Measurements from ENCODE around the gene ERCC5.

Gene ERCC5

GRCh38 chr13:102846261-102847015 is 606 bp downstream of the ERCC5 start:
- FAIRE-seq, result peak; percentile 69

DNA sequence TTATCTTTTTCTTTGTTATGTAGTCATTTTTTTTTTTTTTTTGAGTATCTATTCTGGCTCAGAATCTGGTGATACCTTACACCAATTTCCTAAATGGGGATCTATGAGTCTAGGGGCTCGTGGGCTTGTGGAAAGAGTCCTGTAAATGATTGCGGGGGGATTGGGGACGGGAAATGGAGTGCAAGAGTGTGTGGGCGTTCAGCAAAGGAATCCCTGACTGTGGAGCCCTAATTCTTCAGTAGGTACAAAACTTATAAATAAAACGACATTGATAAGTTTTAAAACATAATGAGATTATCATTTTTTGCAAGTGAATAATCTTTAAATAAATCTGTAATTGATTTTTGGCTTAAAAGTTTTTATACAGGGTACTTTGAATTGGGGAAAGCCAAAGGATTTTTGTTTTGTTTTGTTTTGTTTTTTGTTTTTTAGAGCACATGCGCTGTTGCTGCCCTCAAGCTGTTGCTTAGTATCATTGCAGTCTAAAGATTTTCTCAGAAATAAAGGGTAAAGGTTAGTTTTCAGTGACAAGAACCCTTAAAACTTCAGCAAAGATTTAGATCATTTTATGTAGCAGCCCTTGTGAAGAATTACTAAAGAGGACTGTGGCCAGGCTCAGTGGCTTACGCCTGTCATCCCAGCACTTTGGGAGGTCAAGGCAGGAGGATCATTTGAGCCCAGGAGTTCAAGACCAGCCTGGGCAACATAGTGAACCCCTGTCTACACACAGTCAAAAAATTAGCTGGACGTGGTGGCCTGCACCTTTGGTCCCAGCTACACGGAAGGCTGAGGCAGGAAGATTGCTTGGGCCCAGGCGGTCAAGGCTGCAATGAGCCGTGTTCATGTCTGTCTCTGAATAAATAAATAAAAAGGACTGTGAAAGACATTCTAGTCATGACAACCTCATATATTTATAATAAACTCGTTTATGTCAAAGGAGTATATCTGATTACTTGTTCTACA is 1.7 kb downstream of the ERCC5 start:
- FAIRE-seq, result peak; percentile 91

GRCh38 chr13:102848956-102849355 is 3.1 kb downstream of the ERCC5 start:
- FAIRE-seq, result no peak

- no peak for FAIRE-seq
Measured at GRCh38 chr13:102852556-102852955, 6.7 kb downstream of the ERCC5 start.

- no peak for FAIRE-seq
Measured at GRCh38 chr13:102854675-102855074, 8.8 kb downstream of the ERCC5 start.

- no peak for FAIRE-seq
Measured at GRCh38 chr13:102856557-102856956, 10.7 kb downstream of the ERCC5 start.

GRCh38 chr13:102862624-102863210 is 16.9 kb downstream of the ERCC5 start:
- FAIRE-seq, result no peak

DNA sequence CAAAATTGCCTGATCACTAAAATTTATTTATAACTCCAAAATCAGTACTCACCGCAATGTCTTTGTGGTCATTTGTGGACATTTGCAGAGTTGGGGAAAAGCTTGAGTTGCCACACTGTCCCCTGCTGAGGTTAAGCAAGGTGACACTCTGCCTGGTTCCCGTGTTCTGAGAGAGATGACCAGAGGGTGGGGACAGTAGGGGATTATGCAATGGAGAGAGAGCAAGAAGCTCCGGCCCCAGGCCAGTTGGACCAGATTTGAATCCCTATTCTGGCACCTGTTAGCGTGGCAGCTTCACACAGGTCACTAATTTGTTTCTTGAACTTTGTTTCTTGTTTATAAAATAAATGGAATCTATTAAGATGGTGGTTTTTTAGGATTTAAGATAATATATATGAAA is 17.8 kb downstream of the ERCC5 start:
- no peak for FAIRE-seq

GRCh38 chr13:102868366-102868936 is 22.6 kb downstream of the ERCC5 start:
- no peak for FAIRE-seq

- FAIRE-seq, result no peak
Measured at GRCh38 chr13:102869948-102870676, 24.3 kb downstream of the ERCC5 start.

- peak; percentile 89 for FAIRE-seq
Measured at GRCh38 chr13:102870677-102871415, 25.0 kb downstream of the ERCC5 start.

DNA sequence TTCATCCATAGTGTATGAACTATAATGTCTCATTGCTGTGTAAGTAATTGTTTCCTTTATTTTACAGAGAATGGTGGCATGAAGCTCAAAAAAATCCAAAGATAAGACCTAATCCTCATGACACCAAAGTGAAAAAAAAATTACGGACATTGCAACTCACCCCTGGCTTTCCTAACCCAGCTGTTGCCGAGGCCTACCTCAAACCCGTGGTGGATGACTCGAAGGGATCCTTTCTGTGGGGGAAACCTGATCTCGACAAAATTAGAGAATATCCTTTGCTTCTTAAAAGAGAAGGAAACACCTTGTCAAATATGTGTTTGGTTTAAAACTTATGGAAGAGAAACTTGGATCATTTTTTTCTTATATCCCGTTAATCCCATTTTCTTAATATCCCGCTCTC is 26.3 kb downstream of the ERCC5 start:
- no peak for FAIRE-seq

GRCh38 chr13:102872531-102872930 is 26.7 kb downstream of the ERCC5 start:
- no peak for FAIRE-seq

DNA sequence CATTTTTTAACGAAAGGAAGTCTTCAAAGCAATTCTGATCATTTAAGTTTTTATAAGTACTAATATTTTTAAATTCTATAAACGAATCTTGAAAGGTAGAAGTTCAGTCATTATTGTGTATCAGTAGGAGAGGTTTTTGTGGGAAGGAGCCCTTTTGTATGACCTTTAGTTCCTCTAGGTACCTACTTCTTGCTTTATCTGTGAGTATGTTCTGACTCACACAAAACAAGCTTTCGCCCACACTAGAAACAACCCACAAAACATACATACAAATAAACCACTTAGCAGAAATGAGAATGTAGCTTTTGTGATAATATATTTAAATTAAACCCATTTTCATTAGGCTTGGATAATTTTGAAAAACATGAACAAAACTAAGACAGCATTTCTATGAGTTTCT is 27.8 kb downstream of the ERCC5 start:
- no peak for FAIRE-seq

DNA sequence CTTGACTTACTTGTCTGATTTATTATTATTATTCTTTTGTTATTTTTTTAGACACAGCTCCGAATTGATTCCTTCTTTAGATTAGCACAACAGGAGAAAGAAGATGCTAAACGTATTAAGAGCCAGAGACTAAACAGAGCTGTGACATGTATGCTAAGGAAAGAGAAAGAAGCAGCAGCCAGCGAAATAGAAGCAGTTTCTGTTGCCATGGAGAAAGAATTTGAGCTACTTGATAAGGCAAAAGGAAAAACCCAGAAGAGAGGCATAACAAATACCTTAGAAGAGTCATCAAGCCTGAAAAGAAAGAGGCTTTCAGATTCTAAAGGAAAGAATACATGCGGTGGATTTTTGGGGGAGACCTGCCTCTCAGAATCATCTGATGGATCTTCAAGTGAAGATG is 29.4 kb downstream of the ERCC5 start:
- FAIRE-seq, result no peak

GRCh38 chr13:102877303-102877702 is 31.5 kb downstream of the ERCC5 start:
- FAIRE-seq, result no peak

GRCh38 chr13:102878481-102878880 is 32.6 kb downstream of the ERCC5 start:
- FAIRE-seq, result no peak

- no peak for FAIRE-seq
Measured at GRCh38 chr13:102879793-102880499, 34.1 kb downstream of the ERCC5 start.

DNA sequence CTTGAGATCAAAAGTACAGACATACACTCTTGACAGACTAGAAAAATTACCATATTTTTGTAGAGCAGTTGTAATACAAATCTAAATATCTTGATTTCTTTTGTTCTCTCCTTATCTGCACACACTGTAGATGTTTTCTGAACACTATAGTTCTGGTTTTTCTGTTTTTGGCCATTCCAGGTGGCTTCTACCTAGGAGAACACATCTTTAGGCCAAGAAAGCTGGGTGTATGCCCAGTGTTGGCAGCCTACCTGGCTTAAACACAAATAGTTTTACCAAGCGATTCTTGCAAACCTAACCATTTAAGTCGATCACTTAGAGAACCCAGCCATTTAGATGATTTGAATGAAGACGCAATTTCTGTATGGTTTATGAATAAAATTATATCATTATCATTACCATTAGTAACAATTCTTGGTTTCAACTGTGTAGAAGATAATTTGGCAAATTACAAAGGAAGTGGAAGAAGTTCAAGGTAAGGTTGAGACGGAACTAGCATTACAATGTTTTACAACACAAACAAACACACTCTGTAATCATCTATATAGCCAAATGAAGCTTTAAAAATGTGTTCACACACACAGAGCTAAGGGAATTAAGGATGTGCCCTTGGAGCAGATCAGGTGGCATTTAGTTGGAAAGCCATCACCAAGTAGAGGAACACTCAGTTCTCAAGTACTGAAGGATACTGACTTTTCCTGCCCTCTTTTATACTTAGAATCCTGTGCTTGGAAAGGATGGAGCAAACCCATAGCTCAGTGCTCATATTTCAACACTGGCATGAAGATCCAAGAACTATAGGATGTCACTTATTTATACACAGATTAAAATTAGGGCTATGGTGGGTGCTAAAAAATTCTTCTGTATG is 36.2 kb downstream of the ERCC5 start:
- FAIRE-seq, result no peak

DNA sequence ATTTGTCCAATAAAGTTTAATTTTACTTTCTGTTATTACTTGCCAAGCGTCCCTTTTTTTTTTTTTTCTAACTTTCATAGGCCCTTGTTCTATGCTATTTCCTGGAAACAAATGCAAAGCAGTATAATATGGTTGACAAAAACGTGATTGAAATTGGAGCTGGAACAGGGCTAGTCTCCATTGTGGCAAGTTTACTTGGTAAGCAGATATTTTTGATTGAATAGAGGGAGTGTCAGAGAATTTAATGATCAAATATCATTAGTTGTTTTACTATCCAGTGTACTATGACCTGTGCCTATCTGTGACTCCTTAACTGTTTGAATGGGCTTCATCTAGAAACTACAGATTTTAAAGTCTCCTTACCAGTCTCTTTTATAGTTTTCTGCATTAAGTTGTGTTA is 46.7 kb downstream of the ERCC5 start:
- FAIRE-seq, result no peak

All from islet of Langerhans (tissue), 1 donor.